IPS-NIHi7 (cell line): ENCODE measurements around the gene INSC.

Experiments used
- DNase-seq: peaks from one replicate; pipeline ENCODE4 v3.0.0; 2012; ENCODE audit warnings: mixed read lengths; ENCODE audit errors: extremely low spot score

The INSC gene

GRCh38 chr11:15222777-15223176, 108.1 kb downstream of the INSC start:
- DNase-seq, result no peak

GRCh38 chr11:15223318-15223717, 108.6 kb downstream of the INSC start:
- no peak for DNase-seq

- DNase-seq, result no peak
Measured at GRCh38 chr11:15224466-15224865, 109.7 kb downstream of the INSC start.

GRCh38 chr11:15227011-15227410, 112.3 kb downstream of the INSC start:
- DNase-seq, result no peak

- DNase-seq, result no peak
Measured at GRCh38 chr11:15228331-15228849, 113.7 kb downstream of the INSC start.

- DNase-seq, result no peak
Measured at GRCh38 chr11:15229069-15229468, 114.3 kb downstream of the INSC start.

- no peak for DNase-seq
Measured at GRCh38 chr11:15232496-15232895, 117.8 kb downstream of the INSC start.

GRCh38 chr11:15233371-15234165, 118.8 kb downstream of the INSC start:
- DNase-seq, result no peak

GRCh38 chr11:15234796-15235195, 120.1 kb downstream of the INSC start:
- no peak for DNase-seq

- peak; percentile 48 for DNase-seq
Measured at GRCh38 chr11:15236559-15236958, 121.8 kb downstream of the INSC start.

GRCh38 chr11:15238856-15239255, 124.1 kb downstream of the INSC start:
- no peak for DNase-seq

- DNase-seq, result no peak
Measured at GRCh38 chr11:15248749-15249148, 134.0 kb downstream of the INSC start.

GRCh38 chr11:15258433-15259165, 143.9 kb downstream of the INSC start:
- peak; percentile 33 for DNase-seq

GRCh38 chr11:15266999-15267398, 152.3 kb downstream of the INSC start:
- no peak for DNase-seq

GRCh38 chr11:15268598-15268997, 153.9 kb downstream of the INSC start:
- DNase-seq, result no peak

GRCh38 chr11:15275141-15275540, 160.4 kb downstream of the INSC start:
- DNase-seq, result no peak

GRCh38 chr11:15276621-15277020, 161.9 kb downstream of the INSC start:
- peak; percentile 56 for DNase-seq

- DNase-seq, result no peak
Measured at GRCh38 chr11:15278128-15278527, 163.4 kb downstream of the INSC start.

- DNase-seq, result no peak
Measured at GRCh38 chr11:15280393-15280792, 165.7 kb downstream of the INSC start.

- no peak for DNase-seq
Measured at GRCh38 chr11:15282754-15283153, 168.0 kb downstream of the INSC start.

GRCh38 chr11:15286465-15286864, 171.7 kb downstream of the INSC start:
- no peak for DNase-seq

GRCh38 chr11:15288863-15289262, 174.1 kb downstream of the INSC start:
- no peak for DNase-seq

- no peak for DNase-seq
Measured at GRCh38 chr11:15289723-15290122, 175.0 kb downstream of the INSC start.
